AML-193 (cell line): ENCODE data around the gene MDFI.

Experiments used
- DNase-seq, 2 experiments: peaks; one replicate each; lab custom pipeline; 2025; lab: John Stamatoyannopoulos, UW

Gene MDFI

GRCh38 chr6:41672816-41673703 lies 34.8 kb downstream of the MDFI start:
- no peak for DNase-seq

- DNase-seq, result no peak
These were observed 35.4 kb downstream of the MDFI start for GRCh38 chr6:41673704-41674000.

- DNase-seq, result no peak
These were observed 36.1 kb downstream of the MDFI start for GRCh38 chr6:41674231-41675000.

GRCh38 chr6:41675176-41675775 lies 37.0 kb downstream of the MDFI start:
- no peak for DNase-seq

- DNase-seq, result no peak
These were observed 37.7 kb downstream of the MDFI start for GRCh38 chr6:41675992-41676391.

GRCh38 chr6:41676431-41676830 lies 38.2 kb downstream of the MDFI start:
- DNase-seq, result no peak

- DNase-seq, result no peak
These were observed 39.1 kb downstream of the MDFI start for GRCh38 chr6:41677124-41677921.

- DNase-seq, result no peak
These were observed 40.3 kb downstream of the MDFI start for GRCh38 chr6:41678511-41679084.

GRCh38 chr6:41679696-41680095 lies 41.4 kb downstream of the MDFI start:
- DNase-seq, result no peak

- DNase-seq, result no peak
These were observed 42.1 kb downstream of the MDFI start for GRCh38 chr6:41680182-41680965.

- peak; percentile 68 to 83 for DNase-seq
These were observed 43.8 kb downstream of the MDFI start for GRCh38 chr6:41682056-41682477.

- DNase-seq, result no peak
These were observed 44.4 kb downstream of the MDFI start for GRCh38 chr6:41682497-41683272.

GRCh38 chr6:41683273-41683522 lies 44.9 kb downstream of the MDFI start:
- no peak for DNase-seq

- peak; percentile 60 to 61 for DNase-seq
These were observed 45.4 kb downstream of the MDFI start for GRCh38 chr6:41683523-41684310.

GRCh38 chr6:41684311-41685180 lies 46.3 kb downstream of the MDFI start:
- DNase-seq, result no peak

- DNase-seq, result no peak
These were observed 47.5 kb downstream of the MDFI start for GRCh38 chr6:41685641-41686380.

GRCh38 chr6:41687501-41688175 lies 49.4 kb downstream of the MDFI start:
- no peak for DNase-seq
